Middle frontal gyrus (tissue), 1 donor: ENCODE data around the gene TUBA1B.

Experiments
- DNase-seq: peaks from one replicate; pipeline ENCODE4 v3.0.0-alpha.2; 2015; ENCODE audit warnings: low spot score; ENCODE audit errors: extremely low spot score

TUBA1B gene

GRCh38 chr12:49091056-49091835, 39.9 kb downstream of the TUBA1B start:
- no peak for DNase-seq

- no peak for DNase-seq
These were observed 41.1 kb downstream of the TUBA1B start for GRCh38 chr12:49089821-49090773.

- DNase-seq, result no peak
These were observed 42.3 kb downstream of the TUBA1B start for GRCh38 chr12:49088932-49089330.

GRCh38 chr12:49088150-49088931, 42.9 kb downstream of the TUBA1B start:
- peak; percentile 76 for DNase-seq

- DNase-seq, result no peak
These were observed 45.1 kb downstream of the TUBA1B start for GRCh38 chr12:49086116-49086515.

GRCh38 chr12:49084438-49084837, 46.8 kb downstream of the TUBA1B start:
- no peak for DNase-seq

GRCh38 chr12:49079793-49080192, 51.4 kb downstream of the TUBA1B start:
- no peak for DNase-seq
